ENCODE data around the gene HEY2.

Gene HEY2

GRCh38 chr6:125779924-125780539 lies 30.6 kb downstream of the HEY2 start:
- H3K4me3 ChIP-seq (ENCODE audit: low read depth in 1 of 2, low read length in 2 of 2), result peak overlapping the region; percentile 75 to 86
- H3K27me3 ChIP-seq (ENCODE audit: control insufficient read depth in 1 of 2, insufficient read depth in 2 of 2, low read length in 2 of 2), result no peaks in the 10 kb centered on the region
- no peaks in the 10 kb centered on the region for H3K9me3 ChIP-seq (ENCODE audit: low read length)
- H3K27ac ChIP-seq (ENCODE audit: low read depth, low read length), result peak overlapping the region; percentile 74
- no peaks in the 10 kb centered on the region for H3K36me3 ChIP-seq (ENCODE audit: insufficient read depth, low read length)
- H3K9ac ChIP-seq (ENCODE audit: low read length), result peak overlapping the region; percentile 77
- peaks cover 6% of the 10 kb centered on the region for H3K4me1 ChIP-seq (ENCODE audit: insufficient read depth, low read length)

DNA sequence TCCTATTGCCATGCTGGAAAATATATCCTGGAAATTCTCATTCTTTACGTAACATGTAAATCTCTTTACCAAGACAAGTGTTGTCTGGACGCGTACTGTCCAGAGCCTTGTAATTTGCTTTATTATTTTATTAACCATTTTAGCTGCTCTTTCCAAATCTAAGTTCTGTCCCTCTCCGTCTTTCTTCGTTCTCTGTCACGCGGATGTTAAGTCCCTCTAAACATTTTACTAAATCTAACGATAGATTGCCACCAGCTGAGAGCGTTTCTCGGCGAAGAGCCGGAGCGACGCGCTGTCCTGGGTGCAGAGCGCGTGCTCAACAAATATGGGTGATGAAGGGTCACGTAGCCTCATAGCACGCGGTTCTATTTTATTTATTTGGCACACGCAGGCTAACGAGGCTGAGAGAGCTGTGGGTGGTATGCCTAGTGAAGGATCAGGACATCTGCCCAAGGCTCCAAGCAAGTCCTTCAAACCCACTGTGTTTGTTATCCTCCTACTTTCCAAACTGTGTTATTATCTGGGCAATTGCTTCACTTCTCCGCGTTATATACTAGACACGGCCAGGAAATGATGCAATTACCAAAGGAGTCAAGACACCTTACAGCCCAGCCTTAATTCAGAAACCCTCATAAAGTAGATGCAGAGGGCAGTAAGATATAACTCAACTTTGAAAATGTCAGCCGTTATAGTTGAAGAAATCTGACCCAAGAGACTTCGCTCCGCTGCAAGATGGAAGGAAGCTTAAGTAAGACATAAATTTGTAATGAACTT lies 31.3 kb downstream of the HEY2 start:
- Histone ChIP-seq H3K27ac (ENCODE audit: low read depth, low read length) (peak overlapping the region; percentile 74), H3K4me1 (ENCODE audit: insufficient read depth, low read length) (peaks cover 6% of the 10 kb centered on the region), H3K9me3 (ENCODE audit: low read length) (no peaks in the 10 kb centered on the region), H3K36me3 (ENCODE audit: insufficient read depth, low read length) (no peaks in the 10 kb centered on the region), H3K27me3 (ENCODE audit: control insufficient read depth in 1 of 2, insufficient read depth in 2 of 2, low read length in 2 of 2) (no peaks in the 10 kb centered on the region), H3K4me3 (ENCODE audit: low read depth in 1 of 2, low read length in 2 of 2) (peak overlapping the region; percentile 75 to 86), H3K9ac (ENCODE audit: low read length) (peak overlapping the region; percentile 77)

DNA sequence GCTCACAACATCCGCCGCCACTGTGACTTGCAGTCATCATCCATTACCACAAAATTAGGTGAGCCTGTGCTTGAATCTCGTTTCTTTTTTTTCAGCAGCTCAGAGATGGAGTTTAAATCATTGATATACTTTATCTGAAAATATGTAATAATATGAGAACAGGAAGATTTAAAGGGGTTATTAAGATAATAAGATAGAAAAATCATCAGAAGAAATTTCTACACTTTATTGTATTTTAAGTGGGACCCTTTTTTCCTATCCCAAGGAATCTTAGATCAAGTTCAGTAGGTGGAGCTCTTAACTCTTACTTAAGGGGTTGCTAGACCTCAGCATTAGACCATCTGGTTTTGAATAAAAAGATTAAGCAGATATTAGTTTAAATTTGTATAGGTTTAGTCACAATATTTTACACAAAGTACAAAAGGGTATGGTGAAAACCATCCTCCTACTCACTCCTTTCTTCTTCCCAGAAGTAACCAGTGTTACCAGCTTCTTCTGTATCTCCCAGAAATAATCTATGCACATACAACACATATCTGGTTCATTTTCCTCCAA lies 32.0 kb downstream of the HEY2 start:
- H3K27ac ChIP-seq (ENCODE audit: low read depth, low read length), result peak overlapping the region; percentile 74
- no peaks in the 10 kb centered on the region for H3K27me3 ChIP-seq (ENCODE audit: control insufficient read depth in 1 of 2, insufficient read depth in 2 of 2, low read length in 2 of 2)
- peak overlapping the region; percentile 75 to 86 for H3K4me3 ChIP-seq (ENCODE audit: low read depth in 1 of 2, low read length in 2 of 2)
- no peaks in the 10 kb centered on the region for H3K9me3 ChIP-seq (ENCODE audit: low read length)
- no peaks in the 10 kb centered on the region for H3K36me3 ChIP-seq (ENCODE audit: insufficient read depth, low read length)
- peaks cover 6% of the 10 kb centered on the region for H3K4me1 ChIP-seq (ENCODE audit: insufficient read depth, low read length)
- H3K9ac ChIP-seq (ENCODE audit: low read length), result peak overlapping the region; percentile 77

GRCh38 chr6:125784365-125784764 lies 34.9 kb downstream of the HEY2 start:
- no peaks in the 10 kb centered on the region for H3K9me3 ChIP-seq (ENCODE audit: low read length)
- H3K4me3 ChIP-seq (ENCODE audit: low read depth in 1 of 2, low read length in 2 of 2), result no peak overlapping the region
- H3K36me3 ChIP-seq (ENCODE audit: insufficient read depth, low read length), result no peaks in the 10 kb centered on the region
- no peak overlapping the region for H3K9ac ChIP-seq (ENCODE audit: low read length)
- H3K27me3 ChIP-seq (ENCODE audit: control insufficient read depth in 1 of 2, insufficient read depth in 2 of 2, low read length in 2 of 2), result no peaks in the 10 kb centered on the region
- peaks cover 12% of the 10 kb centered on the region for H3K4me1 ChIP-seq (ENCODE audit: insufficient read depth, low read length)
- no peak overlapping the region for H3K27ac ChIP-seq (ENCODE audit: low read depth, low read length)

- no peak overlapping the region for H3K4me3 ChIP-seq (ENCODE audit: low read depth in 1 of 2, low read length in 2 of 2)
- no peaks in the 10 kb centered on the region for H3K36me3 ChIP-seq (ENCODE audit: insufficient read depth, low read length)
- H3K4me1 ChIP-seq (ENCODE audit: insufficient read depth, low read length), result peaks cover 13% of the 10 kb centered on the region
- H3K9ac ChIP-seq (ENCODE audit: low read length), result no peak overlapping the region
- H3K27me3 ChIP-seq (ENCODE audit: control insufficient read depth in 1 of 2, insufficient read depth in 2 of 2, low read length in 2 of 2), result no peaks in the 10 kb centered on the region
- no peaks in the 10 kb centered on the region for H3K9me3 ChIP-seq (ENCODE audit: low read length)
- H3K27ac ChIP-seq (ENCODE audit: low read depth, low read length), result no peak overlapping the region
These were observed 38.4 kb downstream of the HEY2 start for GRCh38 chr6:125787791-125788190.

GRCh38 chr6:125789167-125789566 lies 39.7 kb downstream of the HEY2 start:
- H3K9ac ChIP-seq (ENCODE audit: low read length), result peak overlapping the region; percentile 39
- H3K27me3 ChIP-seq (ENCODE audit: control insufficient read depth in 1 of 2, insufficient read depth in 2 of 2, low read length in 2 of 2), result no peaks in the 10 kb centered on the region
- H3K4me3 ChIP-seq (ENCODE audit: low read depth in 1 of 2, low read length in 2 of 2), result peak overlapping the region in 1 of 2 donors; percentile 90
- peaks cover 13% of the 10 kb centered on the region for H3K4me1 ChIP-seq (ENCODE audit: insufficient read depth, low read length)
- H3K36me3 ChIP-seq (ENCODE audit: insufficient read depth, low read length), result no peaks in the 10 kb centered on the region
- peak overlapping the region; percentile 97 for H3K27ac ChIP-seq (ENCODE audit: low read depth, low read length)
- H3K9me3 ChIP-seq (ENCODE audit: low read length), result no peaks in the 10 kb centered on the region

DNA sequence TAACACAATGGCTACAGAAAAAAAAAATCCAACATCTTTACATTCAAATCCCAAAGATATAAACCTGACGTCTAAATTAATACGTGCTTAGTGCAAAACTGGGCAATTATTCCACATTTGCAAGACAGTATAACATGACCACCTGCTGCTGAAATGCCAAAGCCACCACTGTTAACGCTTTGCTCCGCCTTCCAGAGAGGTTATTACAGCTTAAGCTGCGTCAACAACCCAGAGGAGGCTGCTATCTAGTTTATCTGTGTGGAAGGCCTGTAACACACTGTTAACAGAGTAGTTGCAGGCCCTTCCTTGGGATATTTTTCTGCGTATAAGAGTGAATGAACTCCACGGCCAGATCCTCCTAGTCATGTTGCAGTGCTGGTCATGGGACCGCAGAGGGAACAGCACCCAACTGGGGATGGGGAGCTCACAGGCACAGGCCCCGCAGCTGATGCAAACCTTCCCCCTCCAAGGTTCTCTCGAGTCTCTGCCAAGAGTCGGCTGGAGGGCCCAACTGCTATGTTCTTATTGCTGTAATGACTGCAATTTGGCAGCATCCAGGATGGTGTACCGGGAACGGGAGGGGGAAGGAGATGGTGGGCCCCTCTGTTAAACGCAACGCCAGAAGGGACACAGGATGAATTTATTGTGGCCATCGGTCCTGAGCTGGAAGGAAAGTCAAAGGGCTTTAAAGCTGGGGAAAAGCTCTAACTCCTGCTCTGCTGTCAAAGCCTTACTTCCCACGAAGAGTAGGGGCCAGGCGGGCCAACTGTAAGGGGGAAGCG lies 40.3 kb downstream of the HEY2 start:
- Histone ChIP-seq H3K36me3 (ENCODE audit: insufficient read depth, low read length) (no peaks in the 10 kb centered on the region), H3K9ac (ENCODE audit: low read length) (peak overlapping the region; percentile 39), H3K27me3 (ENCODE audit: control insufficient read depth in 1 of 2, insufficient read depth in 2 of 2, low read length in 2 of 2) (no peaks in the 10 kb centered on the region), H3K4me3 (ENCODE audit: low read depth in 1 of 2, low read length in 2 of 2) (peak overlapping the region; percentile 55 to 90), H3K9me3 (ENCODE audit: low read length) (no peaks in the 10 kb centered on the region), H3K4me1 (ENCODE audit: insufficient read depth, low read length) (peaks cover 13% of the 10 kb centered on the region), H3K27ac (ENCODE audit: low read depth, low read length) (peak overlapping the region; percentile 97)

DNA sequence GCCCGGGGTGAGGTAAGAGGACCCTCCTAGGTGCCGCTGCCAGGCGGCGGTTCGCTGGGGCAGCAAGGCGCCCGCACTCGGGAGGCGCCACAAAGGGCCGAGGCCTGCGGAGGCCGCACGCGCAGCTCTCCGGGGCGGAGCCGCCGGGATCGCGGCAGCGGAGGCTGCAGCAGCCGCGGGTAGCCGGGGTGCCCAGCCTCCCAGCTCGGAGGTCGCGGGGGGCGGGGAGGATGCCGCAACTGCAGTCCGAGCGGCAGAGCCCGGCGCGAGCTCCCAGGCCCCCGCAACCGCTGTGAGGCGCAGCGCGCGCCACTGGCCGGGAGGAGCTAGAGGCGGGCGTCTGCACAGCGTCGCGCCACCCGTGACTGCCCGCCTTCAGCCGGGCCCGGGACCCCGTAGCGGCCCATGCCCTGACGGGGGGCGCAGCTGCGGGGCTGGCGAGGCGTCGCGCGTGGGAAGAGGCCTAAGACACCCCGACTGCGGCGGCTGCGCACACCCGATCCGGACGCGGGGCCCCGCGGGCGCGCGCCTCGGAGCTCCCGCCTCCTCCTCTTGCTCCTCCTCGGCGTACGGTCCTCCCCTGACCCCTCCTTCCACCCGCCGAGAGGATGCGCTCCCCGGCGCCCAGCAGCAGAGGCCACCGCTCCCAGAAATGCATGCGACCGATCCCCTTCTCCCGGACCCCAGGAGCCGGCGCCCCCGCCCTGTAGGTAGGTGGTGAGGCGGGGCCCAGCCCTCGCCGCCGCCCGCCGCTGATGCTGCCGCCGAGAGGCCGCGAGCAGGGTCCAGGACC lies 41.1 kb downstream of the HEY2 start, which contains the start of gene NCOA7:
Gene NCOA7, plus strand, starts transcription at position 603 of the 793 bp plus-strand sequence. CDS start 24,395 bp downstream, outside the sequence.
- Histone ChIP-seq H3K9me3 (ENCODE audit: low read length) (no peaks in the 10 kb centered on the region), H3K4me1 (ENCODE audit: insufficient read depth, low read length) (peaks cover 13% of the 10 kb centered on the region), H3K27me3 (ENCODE audit: control insufficient read depth in 1 of 2, insufficient read depth in 2 of 2, low read length in 2 of 2) (no peaks in the 10 kb centered on the region), H3K4me3 (ENCODE audit: low read depth in 1 of 2, low read length in 2 of 2) (peak within 1 kb of the TSS; percentile 55 to 90), H3K27ac (ENCODE audit: low read depth, low read length) (peak within 1 kb of the TSS; percentile 97), H3K9ac (ENCODE audit: low read length) (peak within 1 kb of the TSS; percentile 77), H3K36me3 (ENCODE audit: insufficient read depth, low read length) (no peaks in the 10 kb centered on the region)

DNA sequence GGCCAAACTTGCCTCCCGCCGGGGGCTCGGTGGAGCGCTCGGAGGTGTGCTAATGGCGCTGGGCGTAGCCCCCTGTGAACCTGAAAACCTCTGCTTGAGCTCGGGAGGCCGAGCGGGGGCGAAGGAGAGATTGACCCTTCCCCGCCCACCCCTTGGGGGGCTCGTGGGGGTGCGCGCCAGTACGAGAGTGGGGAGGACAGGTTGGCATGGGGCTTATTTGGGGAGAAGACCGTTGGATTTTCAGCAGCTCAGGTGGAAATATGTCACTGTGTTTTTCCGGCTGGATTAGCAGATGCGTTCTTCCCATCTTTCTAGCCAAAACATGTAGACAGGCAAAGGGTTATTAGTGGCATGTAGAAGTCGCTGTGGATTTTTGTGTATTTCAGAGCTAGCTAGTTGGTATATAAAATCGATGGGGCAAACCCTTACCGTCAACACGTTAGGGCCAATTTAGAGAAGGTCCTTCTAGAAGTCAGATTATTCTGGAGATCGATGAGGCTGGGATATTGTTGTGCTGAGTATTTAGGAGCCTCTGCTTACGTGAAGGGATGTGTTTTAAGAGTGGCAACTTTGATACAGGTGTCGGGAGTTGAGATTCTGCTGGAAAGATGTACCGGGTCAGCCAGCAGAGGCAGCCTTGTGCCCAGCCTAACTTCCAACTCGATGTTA lies 41.9 kb downstream of the HEY2 start:
- Histone ChIP-seq H3K9ac (ENCODE audit: low read length) (peak overlapping the region; percentile 77), H3K4me3 (ENCODE audit: low read depth in 1 of 2, low read length in 2 of 2) (peak overlapping the region; percentile 55 to 90), H3K4me1 (ENCODE audit: insufficient read depth, low read length) (peaks cover 13% of the 10 kb centered on the region), H3K9me3 (ENCODE audit: low read length) (no peaks in the 10 kb centered on the region), H3K27ac (ENCODE audit: low read depth, low read length) (peak overlapping the region; percentile 97), H3K36me3 (ENCODE audit: insufficient read depth, low read length) (no peaks in the 10 kb centered on the region), H3K27me3 (ENCODE audit: control insufficient read depth in 1 of 2, insufficient read depth in 2 of 2, low read length in 2 of 2) (no peaks in the 10 kb centered on the region)

DNA sequence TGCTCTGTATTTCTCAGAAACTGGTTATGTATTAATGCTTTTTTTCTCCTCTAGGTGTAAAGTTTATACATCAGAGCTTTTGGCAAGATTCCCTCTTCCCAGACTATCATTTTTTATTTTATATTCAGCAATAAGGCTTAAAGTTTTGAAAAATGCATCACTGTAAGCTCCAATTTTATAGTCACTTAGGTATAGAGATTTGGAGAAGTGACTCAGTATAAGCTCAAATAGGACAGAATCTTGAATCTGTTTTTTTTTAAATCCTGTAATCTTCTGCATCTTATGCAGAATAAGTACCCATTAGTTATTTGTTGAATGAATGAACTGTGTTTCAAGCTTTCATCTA lies 42.4 kb downstream of the HEY2 start:
- H3K4me3 ChIP-seq (ENCODE audit: low read depth in 1 of 2, low read length in 2 of 2), result peak overlapping the region in 1 of 2 donors; percentile 90
- H3K9ac ChIP-seq (ENCODE audit: low read length), result no peak overlapping the region
- H3K4me1 ChIP-seq (ENCODE audit: insufficient read depth, low read length), result peaks cover 13% of the 10 kb centered on the region
- H3K36me3 ChIP-seq (ENCODE audit: insufficient read depth, low read length), result no peaks in the 10 kb centered on the region
- H3K27me3 ChIP-seq (ENCODE audit: control insufficient read depth in 1 of 2, insufficient read depth in 2 of 2, low read length in 2 of 2), result no peaks in the 10 kb centered on the region
- no peaks in the 10 kb centered on the region for H3K9me3 ChIP-seq (ENCODE audit: low read length)
- H3K27ac ChIP-seq (ENCODE audit: low read depth, low read length), result peak overlapping the region; percentile 97
